Measurements from ENCODE around the gene THBS2. TPM values are rescaled to one million over a fixed set of nuclear protein-coding genes. Genes with fewer than 3 reads are reported as not detected.

THBS2 gene
- total RNA-seq, 4 donors from 2014 or later = 12.0 to 74.7 (median 16.4) TPM

- Histone ChIP-seq H3K27me3 (no peaks in the 10 kb centered on the region), H3K4me3 (replicated peaks in 1 of 3) (no peak overlapping the region), H3K36me3 (no peaks in the 10 kb centered on the region), H3K9me3 (no peaks in the 10 kb centered on the region), H3K27ac (no peak overlapping the region), H3K4me1 (peaks cover 5 to 7% of the 10 kb centered on the region in 2 donors)
- WGBS, 2 donors = 90 to 95% methylated on average over 3 of the region's 3 CpGs
- TF ChIP-seq, protein P1, sequence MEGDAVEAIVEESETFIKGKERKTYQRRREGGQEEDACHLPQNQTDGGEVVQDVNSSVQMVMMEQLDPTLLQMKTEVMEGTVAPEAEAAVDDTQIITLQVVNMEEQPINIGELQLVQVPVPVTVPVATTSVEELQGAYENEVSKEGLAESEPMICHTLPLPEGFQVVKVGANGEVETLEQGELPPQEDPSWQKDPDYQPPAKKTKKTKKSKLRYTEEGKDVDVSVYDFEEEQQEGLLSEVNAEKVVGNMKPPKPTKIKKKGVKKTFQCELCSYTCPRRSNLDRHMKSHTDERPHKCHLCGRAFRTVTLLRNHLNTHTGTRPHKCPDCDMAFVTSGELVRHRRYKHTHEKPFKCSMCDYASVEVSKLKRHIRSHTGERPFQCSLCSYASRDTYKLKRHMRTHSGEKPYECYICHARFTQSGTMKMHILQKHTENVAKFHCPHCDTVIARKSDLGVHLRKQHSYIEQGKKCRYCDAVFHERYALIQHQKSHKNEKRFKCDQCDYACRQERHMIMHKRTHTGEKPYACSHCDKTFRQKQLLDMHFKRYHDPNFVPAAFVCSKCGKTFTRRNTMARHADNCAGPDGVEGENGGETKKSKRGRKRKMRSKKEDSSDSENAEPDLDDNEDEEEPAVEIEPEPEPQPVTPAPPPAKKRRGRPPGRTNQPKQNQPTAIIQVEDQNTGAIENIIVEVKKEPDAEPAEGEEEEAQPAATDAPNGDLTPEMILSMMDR (IDR thresholded peaks at IDR 0.05) = no peak
- no peak for TF ChIP-seq POLR2A (IDR thresholded peaks at IDR 0.05)
- intact Hi-C loops (cut with DNase I) = no loop called here
- no peak for DNase-seq
These were observed 43.0 kb downstream of the THBS2 start for GRCh38 chr6:169210611-169211010.

- H3K27me3 ChIP-seq = no peaks in the 10 kb centered on the region
- no peaks in the 10 kb centered on the region for H3K4me1 ChIP-seq
- no peak overlapping the region for H3K27ac ChIP-seq
- no peaks in the 10 kb centered on the region for H3K9me3 ChIP-seq
- H3K4me3 ChIP-seq (replicated peaks in 1 of 3) = no peak overlapping the region
- no peak for TF ChIP-seq POLR2A (IDR thresholded peaks at IDR 0.05)
- TF ChIP-seq, protein P1 (IDR thresholded peaks at IDR 0.05) = no peak
- no peak for DNase-seq
- intact Hi-C loops (cut with DNase I) = no loop called here
- H3K36me3 ChIP-seq = no peaks in the 10 kb centered on the region
These were observed 45.6 kb downstream of the THBS2 start for GRCh38 chr6:169208011-169208410.

GRCh38 chr6:169207482-169207881, 46.2 kb downstream of the THBS2 start:
- intact Hi-C loops (cut with DNase I) = no loop called here

GRCh38 chr6:169205176-169206160, 48.2 kb downstream of the THBS2 start:
- TF ChIP-seq, protein P1 (IDR thresholded peaks at IDR 0.05) = no peak
- no peak for TF ChIP-seq POLR2A (IDR thresholded peaks at IDR 0.05)
- no peak overlapping the region for H3K4me3 ChIP-seq (replicated peaks in 1 of 3)
- H3K9me3 ChIP-seq = no peaks in the 10 kb centered on the region
- no peaks in the 10 kb centered on the region for H3K4me1 ChIP-seq
- H3K27ac ChIP-seq = no peak overlapping the region
- no peak for DNase-seq
- H3K36me3 ChIP-seq = no peaks in the 10 kb centered on the region
- intact Hi-C loops (cut with DNase I) = no loop called here
- 79 to 84% methylated on average over 3 to 6 of the region's 6 CpGs for WGBS, 2 donors
- H3K27me3 ChIP-seq = no peaks in the 10 kb centered on the region

More at GRCh38 chr6:169207482-169207881, 46.2 kb downstream of the THBS2 start:
- no peak for DNase-seq
- Histone ChIP-seq H3K4me3 (replicated peaks in 1 of 3) (no peak overlapping the region), H3K27me3 (no peaks in the 10 kb centered on the region), H3K36me3 (no peaks in the 10 kb centered on the region), H3K9me3 (no peaks in the 10 kb centered on the region), H3K4me1 (no peaks in the 10 kb centered on the region), H3K27ac (no peak overlapping the region)
- TF ChIP-seq, protein P1 (IDR thresholded peaks at IDR 0.05) = no peak
- no peak for TF ChIP-seq POLR2A (IDR thresholded peaks at IDR 0.05)

GRCh38 chr6:169204167-169204566, 49.5 kb downstream of the THBS2 start:
- no peak for TF ChIP-seq POLR2A (IDR thresholded peaks at IDR 0.05)
- TF ChIP-seq, protein P1 (IDR thresholded peaks at IDR 0.05) = no peak
- H3K4me1 ChIP-seq = no peaks in the 10 kb centered on the region
- no peaks in the 10 kb centered on the region for H3K36me3 ChIP-seq
- intact Hi-C loops (cut with DNase I) = no loop called here
- 73 to 78% methylated on average over 2 of the region's 2 CpGs for WGBS, 2 donors
- no peaks in the 10 kb centered on the region for H3K27me3 ChIP-seq
- H3K9me3 ChIP-seq = no peaks in the 10 kb centered on the region
- no peak for DNase-seq
- no peak overlapping the region for H3K4me3 ChIP-seq (replicated peaks in 1 of 3)
- no peak overlapping the region for H3K27ac ChIP-seq

Measured in thyroid gland (tissue), 4 donors.